NCI-H82 treated with DMSO at 0.1 percent for 48 hours (cell line): ENCODE results near the gene CCR4.
"Not testable (repeated sequence)": the region's sequence is repeated elsewhere in the genome, so short reads cannot be mapped to it uniquely, and the experiment has no call there.

Source experiments
- DNase-seq: peaks from one replicate; lab custom pipeline; 2025; ENCODE audit not compliant: unreplicated experiment; lab: John Stamatoyannopoulos, UW

The CCR4 gene

DNA sequence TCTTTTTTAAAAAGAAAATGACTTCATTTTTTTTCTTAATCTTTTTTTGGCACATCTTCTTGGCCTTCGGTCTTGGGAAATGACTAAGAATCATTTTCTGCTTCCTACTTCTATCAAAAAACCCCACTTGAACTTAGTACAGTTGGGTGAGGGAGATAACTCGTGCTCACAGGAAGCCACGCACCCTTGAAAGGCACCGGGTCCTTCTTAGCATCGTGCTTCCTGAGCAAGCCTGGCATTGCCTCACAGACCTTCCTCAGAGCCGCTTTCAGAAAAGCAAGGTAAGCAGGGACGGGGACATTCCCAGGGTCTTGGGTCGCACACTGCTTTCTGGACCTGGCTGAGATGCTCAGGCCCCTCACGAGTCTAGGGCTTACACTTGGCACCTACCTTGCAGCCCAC is at the start of gene CCR4:
Gene CCR4, plus strand, starts transcription at position 235 of the 402 bp plus-strand sequence. CDS start 1,779 bp downstream, outside the sequence.
- DNase-seq: no peak

DNA sequence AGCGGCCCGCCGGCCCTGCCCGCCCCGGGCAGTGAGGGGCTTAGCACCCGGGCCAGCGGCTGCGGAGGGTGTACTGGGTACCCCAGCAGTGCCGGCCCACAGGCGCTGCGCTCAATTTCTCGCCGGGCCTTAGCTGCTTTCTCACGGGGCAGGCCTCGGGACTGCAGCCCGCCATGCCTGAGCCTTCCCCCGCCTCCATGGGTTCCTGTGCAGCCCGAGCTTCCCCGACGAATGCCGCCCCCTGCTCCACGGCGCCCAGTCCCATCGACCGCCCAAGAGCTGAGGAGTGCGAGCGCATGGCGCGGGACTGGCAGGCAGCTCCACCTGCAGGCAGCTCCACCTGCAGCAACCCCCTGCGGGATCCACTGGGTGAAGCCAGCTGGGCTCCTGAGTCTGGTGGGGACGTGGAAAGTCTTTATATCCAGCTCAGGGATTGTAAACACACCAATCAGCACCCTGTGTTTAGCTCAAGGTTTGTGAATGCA is 48.5 kb upstream of the CCR4 start:
- not testable (repeated sequence) for DNase-seq

DNA sequence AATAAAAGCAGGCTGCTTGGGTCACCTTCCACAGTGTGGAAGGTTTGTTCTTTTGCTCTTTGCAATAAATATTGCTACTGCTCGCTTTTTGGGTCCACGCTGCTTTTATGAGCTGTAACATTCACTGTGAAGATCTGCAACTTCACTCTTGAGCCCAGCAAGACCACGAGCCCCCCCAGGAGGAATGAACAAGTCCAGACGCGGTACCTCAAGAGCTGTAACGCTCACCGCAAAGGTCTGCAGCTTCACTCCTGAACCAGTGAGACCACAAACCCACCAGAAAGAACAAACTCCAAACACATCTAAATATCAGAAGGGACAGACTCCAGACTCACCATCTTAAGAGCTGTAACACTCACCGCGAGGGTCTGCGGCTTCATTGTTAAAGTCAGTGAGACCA is 47.5 kb upstream of the CCR4 start:
- DNase-seq: no peak

GRCh38 chr3:32909999-32910398 is 41.4 kb upstream of the CCR4 start:
- DNase-seq: no peak

GRCh38 chr3:32910954-32911353 is 40.5 kb upstream of the CCR4 start:
- DNase-seq: no peak

DNA sequence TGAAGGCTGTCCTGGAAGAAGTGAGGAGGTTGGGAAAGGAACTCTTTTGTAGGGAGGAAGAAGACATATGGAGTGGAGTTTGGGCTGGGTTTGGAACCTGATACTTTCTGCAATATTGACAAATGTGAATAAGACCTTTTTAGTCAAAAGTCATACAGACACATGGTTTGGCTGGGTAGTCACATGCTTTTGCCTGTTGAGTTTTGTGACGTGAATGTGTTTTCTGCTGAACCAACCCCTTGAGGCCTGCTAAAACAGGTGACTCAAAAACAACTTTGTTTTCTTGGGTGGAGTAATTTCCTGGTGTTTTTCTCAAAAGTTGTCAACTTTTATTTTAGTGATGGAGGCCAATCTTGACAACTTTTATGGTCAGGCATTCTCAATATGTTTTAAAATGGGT is 39.4 kb upstream of the CCR4 start:
- DNase-seq: no peak

DNA sequence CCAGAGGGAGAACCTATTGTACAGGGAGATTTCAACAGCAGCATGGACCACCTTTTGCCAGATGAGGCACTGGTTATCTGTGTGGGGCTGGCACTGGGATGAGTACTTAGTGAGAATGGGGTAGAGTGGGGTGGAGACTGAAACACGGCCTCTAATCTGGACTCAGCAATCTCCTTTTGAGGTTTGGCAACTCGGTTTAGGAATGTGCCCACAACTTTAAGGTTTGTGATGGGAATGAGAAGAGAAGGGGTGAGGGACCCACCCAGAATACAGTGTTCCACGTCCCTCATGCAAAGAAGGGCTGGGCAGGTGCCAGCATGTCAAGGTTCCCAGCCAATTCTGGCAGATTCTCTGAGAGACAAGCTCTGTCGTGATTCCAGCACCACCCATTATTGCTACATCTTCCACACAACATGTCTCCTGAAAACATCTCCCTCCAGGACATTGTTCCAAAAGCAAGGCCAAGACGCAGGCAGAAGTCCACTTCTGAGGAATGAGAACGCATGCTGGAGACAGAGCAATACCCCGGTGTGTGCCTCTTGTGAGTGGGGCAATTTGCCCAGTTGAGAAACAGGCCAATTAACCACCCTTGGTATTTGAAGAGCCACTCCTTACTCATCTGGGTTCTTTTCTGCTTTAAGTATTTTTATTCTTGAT is 37.5 kb upstream of the CCR4 start:
- no peak for DNase-seq

GRCh38 chr3:32919920-32920319 is 31.5 kb upstream of the CCR4 start:
- no peak for DNase-seq

DNA sequence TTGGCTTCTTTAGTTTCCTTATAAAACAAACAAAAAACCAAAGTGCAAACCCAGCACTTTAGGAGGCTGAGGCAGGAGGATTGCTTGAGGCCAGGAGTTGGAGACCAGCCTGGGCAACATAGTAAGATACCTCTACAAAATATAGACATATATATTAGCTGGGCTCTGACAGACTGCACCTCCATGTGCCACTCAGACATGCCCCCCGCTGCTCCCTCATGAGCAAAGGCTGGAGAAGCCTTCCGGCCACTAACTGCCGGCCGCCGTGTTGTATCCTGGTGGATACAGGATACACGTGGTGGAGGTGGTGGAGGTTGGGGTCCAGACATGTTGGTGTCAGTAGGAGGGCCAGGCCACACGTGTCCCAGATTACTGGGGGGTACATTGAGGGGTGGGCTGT is 29.4 kb upstream of the CCR4 start:
- no peak for DNase-seq

- DNase-seq: no peak
Observed at GRCh38 chr3:32930161-32930560, 21.3 kb upstream of the CCR4 start.

DNA sequence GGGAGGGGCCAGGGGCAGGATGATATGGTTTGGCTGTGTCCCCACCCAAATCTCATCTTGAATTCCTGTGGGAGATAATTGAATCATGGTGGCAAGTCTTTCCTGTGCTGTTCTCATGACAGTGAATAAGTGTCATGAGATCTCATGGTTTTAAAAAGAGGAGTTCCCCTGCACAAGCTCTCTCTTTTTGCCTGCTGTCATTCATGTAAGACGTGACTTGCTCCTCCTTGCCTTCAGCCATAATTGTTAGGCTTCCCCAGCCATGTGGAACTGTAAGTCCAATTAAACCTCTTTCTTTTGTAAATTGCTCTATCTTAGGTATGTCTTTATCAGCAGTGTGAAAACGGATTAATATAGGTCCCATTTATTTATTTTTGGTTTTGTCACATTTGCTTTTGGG is 20.2 kb upstream of the CCR4 start:
- not testable (repeated sequence) for DNase-seq

- DNase-seq: no peak
Observed at GRCh38 chr3:32934150-32934742, 17.2 kb upstream of the CCR4 start.

DNA sequence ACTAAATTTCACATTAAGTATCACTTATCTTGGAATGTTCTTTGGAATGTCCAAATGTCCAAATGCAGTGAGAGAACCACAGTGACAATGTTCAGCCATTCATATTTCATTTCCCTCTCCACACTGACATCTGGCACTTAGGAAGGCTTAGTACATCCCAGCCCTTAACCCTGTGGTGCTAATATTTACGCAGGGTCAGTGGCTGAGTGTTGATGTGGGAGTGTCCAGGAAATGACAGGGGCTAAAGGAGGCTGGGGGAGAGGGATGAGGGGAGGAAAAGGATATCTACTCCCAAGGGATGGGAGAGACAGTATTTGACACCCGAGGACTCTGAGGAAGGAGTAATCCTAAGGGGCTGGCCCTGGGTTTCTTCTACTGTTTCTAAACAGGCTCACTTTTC is 14.1 kb upstream of the CCR4 start:
- peak; percentile 40 for DNase-seq

DNA sequence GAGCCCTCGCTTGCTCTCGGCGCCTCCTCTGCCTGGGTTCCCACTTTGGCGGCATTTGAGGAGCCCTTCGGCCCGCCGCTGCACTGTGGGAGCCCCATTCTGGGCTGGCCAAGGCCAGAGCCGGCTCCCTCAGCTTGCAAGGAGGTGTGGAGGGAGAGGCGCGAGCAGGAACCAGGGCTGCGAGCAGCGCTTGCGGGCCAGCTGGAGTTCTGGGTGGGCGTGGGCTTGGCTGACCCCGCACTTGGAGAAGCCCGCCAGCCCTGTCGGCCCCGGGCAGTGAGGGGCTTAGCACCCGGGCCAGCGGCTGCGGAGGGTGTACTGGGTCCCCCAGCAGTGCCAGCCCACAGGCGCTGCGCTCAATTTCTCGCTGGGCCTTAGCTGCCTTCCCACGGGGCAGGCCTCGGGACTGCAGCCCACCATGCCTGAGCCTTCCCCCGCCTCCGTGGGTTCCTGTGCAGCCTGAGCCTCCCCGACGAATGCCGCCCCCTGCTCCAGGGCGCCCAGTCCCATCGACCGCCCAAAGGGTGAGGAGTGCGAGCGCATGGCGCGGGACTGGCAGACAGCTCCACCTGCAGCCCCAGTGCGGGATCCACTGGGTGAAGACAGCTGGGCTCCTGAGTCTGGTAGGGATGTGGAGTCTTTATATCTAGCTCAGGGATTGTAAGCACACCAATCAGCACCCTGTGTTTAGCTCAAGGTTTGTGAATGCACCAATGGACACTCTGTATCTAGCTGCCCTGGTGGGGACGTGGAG is 11.7 kb upstream of the CCR4 start:
- not testable (repeated sequence) for DNase-seq

GRCh38 chr3:32940726-32941125 is 10.7 kb upstream of the CCR4 start:
- no peak for DNase-seq

- no peak for DNase-seq
Observed at GRCh38 chr3:32945136-32945535, 6.3 kb upstream of the CCR4 start.

- DNase-seq: not testable (repeated sequence)
Observed at GRCh38 chr3:32945598-32945997, 5.8 kb upstream of the CCR4 start.

- DNase-seq: no peak
Observed at GRCh38 chr3:32946973-32947788, 4.3 kb upstream of the CCR4 start.

DNA sequence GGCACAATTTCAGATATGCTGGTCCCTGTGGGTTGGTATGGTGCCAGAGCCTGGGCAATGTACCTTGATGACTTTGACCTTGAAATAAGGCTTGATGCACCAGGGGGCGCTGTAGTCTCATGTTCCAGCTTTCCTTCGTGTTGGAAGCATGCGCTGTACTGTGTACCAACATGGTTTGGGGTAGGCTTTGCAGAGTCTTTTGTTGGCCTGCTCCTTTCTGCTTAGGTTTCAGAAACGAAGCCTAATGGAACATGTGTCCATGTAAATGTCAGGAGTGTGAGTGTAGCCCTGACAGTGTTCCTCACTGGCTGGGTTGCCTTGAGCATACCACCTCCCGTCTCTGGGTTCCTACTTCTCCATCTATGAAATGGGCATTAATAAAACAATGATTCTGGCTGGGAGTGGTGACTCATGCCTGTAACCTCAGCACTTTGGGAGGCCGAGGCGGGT is 3.6 kb upstream of the CCR4 start:
- DNase-seq: peak; percentile 17

GRCh38 chr3:32948625-32949445 is 2.6 kb upstream of the CCR4 start:
- DNase-seq: no peak
